Esophagus muscularis mucosa (tissue), 4 donors: ENCODE measurements around the gene INTS13. TPM values are rescaled to one million over a fixed set of nuclear protein-coding genes. Genes with fewer than 3 reads are reported as not detected.
A peak's percentile ranks its signal among the peaks of the same experiment; 100 is the strongest.

ENCODE experiments used
- DNase-seq: peaks from one replicate; pipeline ENCODE4 v3.0.0-alpha.2; 2017; ENCODE audit errors: extremely low spot score
- H3K27ac ChIP-seq, 4 donors: fragments of 200-600 bp; sonication (generic); replicated peaks in 1 of 4; 1 replicate in 3 of 4; 2 replicates in 1 of 4; pipeline ENCODE4 v1.5.1; 2016 to 2019; ENCODE audit warnings: mild to moderate bottlenecking in 1 of 4
- H3K27me3 ChIP-seq, 4 donors: fragments of 200-600 bp; sonication (generic); one replicate each; pipeline versions ENCODE4 v1.5.1 to v1.6.0; 2016 to 2019
- H3K36me3 ChIP-seq, 4 donors: fragments of 200-600 bp; sonication (generic); one replicate each; pipeline ENCODE4 v1.5.1; 2016 to 2019
- H3K4me1 ChIP-seq, 4 donors: fragments of 200-600 bp; sonication (generic); one replicate each; pipeline ENCODE4 v1.5.1; 2016 to 2019
- H3K4me3 ChIP-seq, 4 donors: fragments of 200-600 bp; sonication (generic); 1 replicate in 2 of 4; 2 replicates in 2 of 4; pipeline ENCODE4 v1.5.1; 2016 to 2019; ENCODE audit warnings: mild to moderate bottlenecking in 4 of 4, moderate library complexity in 1 of 4
- H3K9me3 ChIP-seq, 4 donors: fragments of 200-600 bp; sonication (generic); 1 replicate in 3 of 4; 2 replicates in 1 of 4; pipeline ENCODE4 v1.5.1; 2016 to 2019
- CTCF ChIP-seq, 3 experiments: fragments of 200-600 bp in 2 of 3; fragments of 450-650 bp in 1 of 3; sonication (generic) in 2 of 3; IDR thresholded peaks; one replicate each; pipeline ENCODE4 v1.5.1; 2017 to 2019; ENCODE audit warnings: antibody characterized with exemption in 3 of 3, mild to moderate bottlenecking in 2 of 3, moderate library complexity in 1 of 3
- EP300 ChIP-seq: sonication (generic); formaldehyde crosslinking; IDR thresholded peaks from one replicate; pipeline ENCODE4 v1.6.1; 2017; ENCODE audit warnings: antibody characterized with exemption
- POLR2A ChIP-seq: fragments of 450-650 bp; IDR thresholded peaks from one replicate; pipeline ENCODE4 v1.6.1; 2017; ENCODE audit warnings: antibody characterized with exemption, moderate library complexity, mild to moderate bottlenecking, low read depth
- POLR2AphosphoS5 ChIP-seq, 2 donors: sonication (generic); formaldehyde crosslinking; IDR thresholded peaks; one replicate each; pipeline ENCODE4 v1.6.1; 2017; ENCODE audit warnings: antibody characterized with exemption in 2 of 2
- WGBS: methylation state at CpG from one replicate; pipeline ENCODE4 v1.1.5; 2018; 5-methylcytosine and 5-hydroxymethylcytosine counted together
- intact Hi-C: fragments of 100-400 bp; cut with DNase I; formaldehyde crosslinking; loops from one replicate; pipeline ENCODE4 v1.15.1; 2023
- total RNA-seq, 4 donors: library from RNA; depleted of rRNA; stranded (reverse); fragments of >200 nt; gene quantifications; one replicate each; pipeline versions ENCODE4 v1.1.0 to v1.2.1, GENCODE V29; 2016

The INTS13 gene
- total RNA-seq, 4 donors from 2014 or later: 14.2 to 24.9 (median 22.7) TPM

- Histone ChIP-seq H3K27me3 (no peaks in the 10 kb centered on the region), H3K4me1 (peaks cover 9 to 19% (median 15%) of the 10 kb centered on the region in 4 donors), H3K36me3 (no peaks in the 10 kb centered on the region), H3K9me3 (no peaks in the 10 kb centered on the region), H3K27ac (peak overlapping the region in 1 of 4 donors; percentile 32), H3K4me3 (no peak overlapping the region)
- intact Hi-C loops: no loop called here
- no peak for DNase-seq
- no peak for TF ChIP-seq CTCF (IDR thresholded peaks at IDR 0.05)
- TF ChIP-seq POLR2AphosphoS5 (IDR thresholded peaks at IDR 0.05): no peak
- no peak for TF ChIP-seq POLR2A
- 38% methylated on average over 11 of the region's 11 CpGs for WGBS
Observed at GRCh38 chr12:26870491-26871419, 67.0 kb downstream of the INTS13 start.

GRCh38 chr12:26869908-26870459, 67.8 kb downstream of the INTS13 start:
- TF ChIP-seq CTCF (IDR thresholded peaks at IDR 0.05) (no peak), EP300 (no peak), POLR2A (no peak), POLR2AphosphoS5 (IDR thresholded peaks at IDR 0.05) (no peak)
- no peak for DNase-seq
- intact Hi-C loops: no loop called here
- no peaks in the 10 kb centered on the region for H3K9me3 ChIP-seq
- H3K27ac ChIP-seq: no peak overlapping the region
- H3K27me3 ChIP-seq: no peaks in the 10 kb centered on the region
- WGBS: 78% methylated on average over 4 of the region's 6 CpGs
- H3K4me3 ChIP-seq: no peak overlapping the region
- H3K36me3 ChIP-seq: no peaks in the 10 kb centered on the region
- H3K4me1 ChIP-seq: peaks cover 9 to 19% (median 15%) of the 10 kb centered on the region in 4 donors

- no peak overlapping the region for H3K4me3 ChIP-seq
Observed at GRCh38 chr12:26869104-26869494, 68.7 kb downstream of the INTS13 start.

GRCh38 chr12:26868447-26869103, 69.2 kb downstream of the INTS13 start:
- Histone ChIP-seq H3K4me1 (peaks cover 9 to 19% (median 15%) of the 10 kb centered on the region in 4 donors), H3K27ac (no peak overlapping the region), H3K4me3 (no peak overlapping the region), H3K27me3 (no peaks in the 10 kb centered on the region), H3K9me3 (no peaks in the 10 kb centered on the region), H3K36me3 (no peaks in the 10 kb centered on the region)
- peak; percentile 53 for DNase-seq
- intact Hi-C loops: no loop called here
- WGBS: 89% methylated on average over 3 of the region's 3 CpGs
- TF ChIP-seq EP300 (no peak), POLR2AphosphoS5 (IDR thresholded peaks at IDR 0.05) (no peak), CTCF (IDR thresholded peaks at IDR 0.05) (no peak), POLR2A (no peak)

More at GRCh38 chr12:26869104-26869494, 68.7 kb downstream of the INTS13 start:
- Histone ChIP-seq H3K27ac (no peak overlapping the region), H3K36me3 (no peaks in the 10 kb centered on the region), H3K4me1 (peaks cover 9 to 19% (median 15%) of the 10 kb centered on the region in 4 donors), H3K27me3 (no peaks in the 10 kb centered on the region), H3K9me3 (no peaks in the 10 kb centered on the region)
- 96% methylated on average over 6 of the region's 6 CpGs for WGBS
- TF ChIP-seq CTCF (IDR thresholded peaks at IDR 0.05) (no peak), EP300 (no peak), POLR2A (no peak), POLR2AphosphoS5 (IDR thresholded peaks at IDR 0.05) (no peak)
- DNase-seq: peak; percentile 77
- intact Hi-C loops: no loop called here
